WTC11 (cell line): ENCODE results near the gene TYMS. TPM values are rescaled to one million over a fixed set of nuclear protein-coding genes. Genes with fewer than 3 reads are reported as not detected.

ENCODE experiments used
- ATAC-seq: fragments of 200-7000 bp; cut with Tn5 transposase; 2 replicates; pipeline ENCODE4 v1.10.0; 2021; ENCODE audit warnings: mild to moderate bottlenecking, moderate library complexity
- CTCF ChIA-PET: fragments of 300-600 bp; sonication (Branson Sonifier 250); formaldehyde crosslinking; loops from one replicate; lab custom pipeline; 2021; ENCODE audit warnings: antibody characterized with exemption; lab: Charles Lee
- POLR2A ChIA-PET: fragments of 350-600 bp; sonication (Branson Sonifier 250); formaldehyde crosslinking; loops from one replicate; lab custom pipeline; 2021; ENCODE audit warnings: antibody characterized with exemption; lab: Charles Lee
- DNase-seq: peaks from one replicate; pipeline ENCODE4 v3.0.0; 2021; ENCODE audit warnings: low spot score
- H3K27ac Mint-ChIP-seq: 2 replicates; pipeline ENCODE4 v1.8.0; 2021; ENCODE audit warnings: mixed read lengths
- H3K27me3 Mint-ChIP-seq: 2 replicates; pipeline ENCODE4 v1.8.0; 2021; ENCODE audit warnings: low read depth, mild to moderate bottlenecking, moderate library complexity, mixed read lengths
- H3K36me3 Mint-ChIP-seq: 2 replicates; pipeline ENCODE4 v1.8.0; 2021; ENCODE audit warnings: mixed read lengths
- H3K4me1 Mint-ChIP-seq: 2 replicates; pipeline ENCODE4 v1.8.0; 2022; ENCODE audit warnings: mixed read lengths
- H3K4me3 Mint-ChIP-seq: 2 replicates; pipeline ENCODE4 v1.8.0; 2021; ENCODE audit warnings: mild to moderate bottlenecking, moderate library complexity, mixed read lengths
- H3K9me3 Mint-ChIP-seq: 2 replicates; pipeline ENCODE4 v1.8.0; 2021; ENCODE audit warnings: mixed read lengths
- AFF4 ChIP-seq: sonication (generic); formaldehyde crosslinking; IDR thresholded peaks from 2 replicates; pipeline ENCODE4 v1.8.1; 2023; ENCODE audit warnings: mild to moderate bottlenecking, missing genetic modification reagents, borderline replicate concordance
- ATF2 ChIP-seq: sonication (generic); formaldehyde crosslinking; IDR thresholded peaks from 2 replicates; pipeline ENCODE4 v1.8.1; 2022; ENCODE audit warnings: low read depth, missing genetic modification reagents, borderline replicate concordance
- ESRRA ChIP-seq: sonication (generic); formaldehyde crosslinking; IDR thresholded peaks from 2 replicates; pipeline ENCODE4 v1.8.1; 2022; ENCODE audit warnings: mild to moderate bottlenecking, missing genetic modification reagents, borderline replicate concordance
- IRF2 ChIP-seq: sonication (generic); formaldehyde crosslinking; IDR thresholded peaks from 2 replicates; pipeline ENCODE4 v1.8.0; 2022; ENCODE audit warnings: low read depth, missing genetic modification reagents, borderline replicate concordance
- JUN ChIP-seq: sonication (generic); formaldehyde crosslinking; IDR thresholded peaks from 2 replicates; pipeline ENCODE4 v1.8.0; 2023; ENCODE audit warnings: mild to moderate bottlenecking, missing genetic modification reagents
- MAX ChIP-seq: sonication (generic); formaldehyde crosslinking; IDR thresholded peaks from 2 replicates; pipeline ENCODE4 v1.8.0; 2022; ENCODE audit warnings: mild to moderate bottlenecking, missing genetic modification reagents
- MYBL2 ChIP-seq: sonication (generic); formaldehyde crosslinking; IDR thresholded peaks from 2 replicates; pipeline ENCODE4 v1.8.1; 2023; ENCODE audit warnings: mild to moderate bottlenecking, moderate library complexity, missing genetic modification reagents
- NR1H2 ChIP-seq: sonication (generic); formaldehyde crosslinking; IDR thresholded peaks from 2 replicates; pipeline ENCODE4 v1.9.0; 2021; ENCODE audit warnings: mild to moderate bottlenecking, moderate library complexity, missing genetic modification reagents
- TEAD4 ChIP-seq: sonication (generic); formaldehyde crosslinking; IDR thresholded peaks from 2 replicates; pipeline ENCODE4 v1.8.0; 2022; ENCODE audit warnings: mild to moderate bottlenecking, missing genetic modification reagents
- ZNF219 ChIP-seq: sonication (generic); formaldehyde crosslinking; IDR thresholded peaks from 2 replicates; pipeline ENCODE4 v1.8.0; 2023; ENCODE audit warnings: missing genetic modification reagents, mild to moderate bottlenecking, borderline replicate concordance
- ZNF232 ChIP-seq: sonication (generic); formaldehyde crosslinking; IDR thresholded peaks from 2 replicates; pipeline ENCODE4 v1.8.0; 2022; ENCODE audit warnings: mild to moderate bottlenecking, missing genetic modification reagents
- ZNF317 ChIP-seq: sonication (generic); formaldehyde crosslinking; IDR thresholded peaks from 2 replicates; pipeline ENCODE4 v1.8.1; 2023; ENCODE audit warnings: low read depth, mild to moderate bottlenecking, moderate library complexity, missing genetic modification reagents, borderline replicate concordance
- ZNF512 ChIP-seq: sonication (generic); formaldehyde crosslinking; IDR thresholded peaks from 2 replicates; pipeline ENCODE4 v1.8.1; 2022; ENCODE audit warnings: missing genetic modification reagents, borderline replicate concordance
- ZSCAN18 ChIP-seq: fragments of 250-450 bp; sonication (Bioruptor Pico); IDR thresholded peaks from 2 replicates; pipeline ENCODE4 v2.1.2; 2022; ENCODE audit warnings: mild to moderate bottlenecking, moderate library complexity
- total RNA-seq: library from RNA; stranded (reverse); gene quantifications from 3 replicates; pipeline ENCODE4 v1.2.3, GENCODE V29; 2021

The TYMS gene
- total RNA-seq, 1 experiment from 2014 or later, result 86.4 TPM

GRCh38 chr18:615092-615521 lies 42.3 kb upstream of the TYMS start:
- Mint-ChIP-seq H3K9me3 (no peaks in the 10 kb centered on the region), H3K36me3 (no peaks in the 10 kb centered on the region), H3K27me3 (no peaks in the 10 kb centered on the region; the same call in 1 of the 2 replicates), H3K4me1 (no peaks in the 10 kb centered on the region), H3K4me3 (no peak overlapping the region), H3K27ac (no peak overlapping the region)
- ChIA-PET CTCF (interaction anchor here (0.9 to 2.0 kb wide), 3 partner anchors 18 to 347 kb away, joined by 3 to 4 read pairs (median 4); partner anchors contain the start of genes CLUL1 and THOC1), POLR2A (no interaction called here)
- DNase-seq, result no peak
- TF ChIP-seq ATF2 (CRISPR knock-in tag) (no peak), TEAD4 (no peak), ESRRA (CRISPR knock-in tag) (no peak), MYBL2 (no peak)
- ATAC-seq, result no peak

GRCh38 chr18:615773-616172 lies 41.7 kb upstream of the TYMS start:
- DNase-seq (no peak), ATAC-seq (no peak)
- no peaks in the 10 kb centered on the region for H3K4me1 Mint-ChIP-seq
- ChIA-PET CTCF (interaction anchor here (0.9 to 2.0 kb wide), 3 partner anchors 19 to 348 kb away, joined by 3 to 4 read pairs (median 4); partner anchors contain the start of genes CLUL1 and THOC1), POLR2A (no interaction called here)
- H3K27me3 Mint-ChIP-seq, result no peaks in the 10 kb centered on the region; the same call in 1 of the 2 replicates
- TF ChIP-seq NR1H2 (CRISPR knock-in tag) (no peak), IRF2 (CRISPR knock-in tag) (no peak), AFF4 (CRISPR knock-in tag) (no peak), ZSCAN18 (CRISPR knock-in tag) (no peak), ZNF317 (no peak), ZNF512 (CRISPR knock-in tag) (no peak), ZNF219 (no peak), ZNF232 (CRISPR knock-in tag) (no peak), JUN (CRISPR knock-in tag) (no peak), MAX (CRISPR knock-in tag) (no peak)
- H3K36me3 Mint-ChIP-seq, result no peaks in the 10 kb centered on the region
- no peaks in the 10 kb centered on the region for H3K9me3 Mint-ChIP-seq
- no peak overlapping the region for H3K27ac Mint-ChIP-seq
- no peak overlapping the region for H3K4me3 Mint-ChIP-seq
